Liver (tissue), 3 donors: ENCODE data around the gene RALGDS.

Experiments
- CTCF ChIP-seq: fragments of 150-350 bp; IDR thresholded peaks from 2 replicates; pipeline ENCODE4 v1.5.1; 2017; ENCODE audit warnings: improper control_type of control experiment, low read depth, low read length; ENCODE audit not compliant: missing input control
- RAD21 ChIP-seq, 2 donors: IDR thresholded peaks; 2 replicates each; pipeline ENCODE4 v1.6.1; 2016; ENCODE audit warnings: antibody characterized with exemption in 2 of 2, mild to moderate bottlenecking in 2 of 2
- REST ChIP-seq: IDR thresholded peaks from 2 replicates; pipeline ENCODE4 v1.6.1; 2016; ENCODE audit warnings: antibody characterized with exemption, mild to moderate bottlenecking
- TAF1 ChIP-seq: conservative IDR thresholded peaks from 2 replicates; pipeline ENCODE4 v1.6.1; 2016; ENCODE audit warnings: antibody characterized with exemption, mild to moderate bottlenecking
- ZBTB33 ChIP-seq: IDR thresholded peaks from 2 replicates; pipeline ENCODE4 v1.6.1; 2016; ENCODE audit warnings: antibody characterized with exemption
- donor health status: healthy.
- donor health status: healthy.

- TF ChIP-seq CTCF (no peak), RAD21 (IDR thresholded peaks at IDR 0.05) (no peak), REST (no peak), ZBTB33 (no peak), TAF1 (no peak)
Observed at GRCh38 chr9:133169102-133169501, 48.1 kb upstream of the RALGDS start.
